OCI-LY7 (cell line): Measurements from ENCODE around the gene REX1BD.

Experiments
- CTCF ChIP-seq: fragments of 200-600 bp; sonication (generic); conservative IDR thresholded peaks from 2 replicates; pipeline ENCODE4 v1.5.1; 2014; ENCODE audit warnings: mild to moderate bottlenecking, antibody characterized with exemption, low read length, moderate library complexity, mixed read lengths
- EZH2phosphoT487 ChIP-seq: fragments of 200-600 bp; sonication (generic); IDR thresholded peaks from 2 replicates; pipeline ENCODE4 v1.6.1; 2018; ENCODE audit warnings: low read depth, borderline replicate concordance, mild to moderate bottlenecking, mixed run types, antibody characterized with exemption, low read length, moderate library complexity, mixed read lengths

DNA sequence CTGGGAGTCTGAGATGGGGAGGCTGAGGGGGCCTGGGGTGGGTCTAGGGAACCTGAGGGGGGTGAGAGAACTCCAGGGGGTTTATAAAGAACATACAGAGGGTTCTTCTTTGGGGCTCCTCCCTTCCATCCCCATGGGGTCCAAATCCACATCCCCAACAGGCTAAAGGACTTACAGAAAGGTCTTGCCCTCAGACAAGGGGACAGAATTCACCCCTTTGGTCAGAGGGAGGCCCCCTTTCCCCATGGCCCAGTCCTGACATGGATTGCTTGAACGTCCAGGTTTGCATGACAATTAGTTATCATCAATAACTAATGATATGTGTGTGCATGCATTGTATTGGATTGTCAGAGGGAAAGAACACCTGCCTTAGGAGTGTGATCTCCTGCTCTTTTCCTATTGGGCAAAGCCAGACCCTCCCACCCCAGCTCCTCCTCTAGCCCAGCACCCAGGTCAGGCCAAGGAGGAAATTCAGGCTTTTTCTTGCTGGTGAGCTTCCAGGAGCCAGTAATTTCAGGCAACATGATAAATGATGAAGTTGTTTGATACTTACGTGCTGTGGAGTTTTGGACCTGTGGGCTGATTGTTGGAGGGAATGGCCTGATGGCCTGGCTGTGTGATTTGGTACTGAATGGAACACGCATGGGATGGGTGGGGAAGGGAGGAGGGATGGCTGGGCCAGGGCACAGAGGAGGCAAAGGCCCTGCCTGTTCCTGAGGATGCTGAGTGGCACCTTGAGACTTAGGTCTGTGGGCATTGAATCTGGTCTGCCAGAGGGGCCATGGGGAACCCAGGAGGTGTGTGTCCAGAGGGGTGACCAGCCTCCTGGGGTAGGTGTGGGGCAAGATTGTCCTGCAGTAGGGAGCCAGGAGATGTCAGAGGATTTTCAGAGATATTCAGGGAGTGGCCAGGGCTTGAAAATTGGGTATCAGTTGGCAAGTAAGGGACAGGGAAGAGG lies 49.4 kb downstream of the REX1BD start:
- TF ChIP-seq CTCF (no peak), EZH2phosphoT487 (no peak)
